GM18861 (cell line): ENCODE results near the gene C13orf42.

Source experiments
- ATAC-seq: cut with Tn5 transposase; IDR thresholded peaks from one replicate; pipeline ENCODE4 v1.9.1; 2021; ENCODE audit not compliant: unreplicated experiment

Gene C13orf42

GRCh38 chr13:51067210-51067701, 43.8 kb downstream of the C13orf42 start:
- no peak for ATAC-seq

DNA sequence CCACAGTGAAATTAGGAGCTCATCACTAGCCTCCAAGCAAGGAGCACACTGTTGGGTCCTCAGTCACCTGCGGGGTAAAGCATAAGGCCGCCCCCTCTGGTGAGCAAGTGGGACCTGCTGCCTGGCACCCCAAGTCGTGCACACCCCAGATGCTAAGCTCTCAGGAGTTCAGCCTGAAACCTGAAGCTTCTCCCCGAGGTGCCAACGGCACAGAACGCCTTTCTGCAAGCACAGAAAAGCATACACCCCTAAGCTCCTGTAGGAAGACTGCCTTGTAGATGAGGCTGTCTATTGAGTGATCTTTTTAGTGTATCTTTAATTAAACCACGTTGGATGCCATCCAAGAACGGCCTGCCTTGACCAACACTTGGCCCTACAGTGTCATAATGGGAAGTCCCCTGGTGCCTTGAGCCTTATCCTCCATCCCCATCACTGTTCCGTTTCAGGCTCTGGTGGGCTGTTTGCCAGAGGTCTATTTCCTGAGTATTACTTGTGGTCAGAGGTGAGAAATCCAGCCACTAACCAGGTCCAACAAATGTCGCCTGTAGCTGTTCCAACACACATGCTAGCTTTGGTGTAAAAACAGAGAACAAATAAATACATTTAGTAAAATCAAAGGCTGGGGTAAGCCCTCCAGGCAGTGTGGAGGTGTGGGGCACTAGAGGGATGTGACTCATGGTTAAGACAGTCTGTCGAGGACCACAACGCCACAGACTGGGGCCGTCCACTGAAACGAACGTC, 44.8 kb downstream of the C13orf42 start:
- no peak for ATAC-seq

GRCh38 chr13:51065372-51066090, 45.5 kb downstream of the C13orf42 start:
- no peak for ATAC-seq

- no peak for ATAC-seq
These were observed 46.3 kb downstream of the C13orf42 start for GRCh38 chr13:51064753-51065152.

DNA sequence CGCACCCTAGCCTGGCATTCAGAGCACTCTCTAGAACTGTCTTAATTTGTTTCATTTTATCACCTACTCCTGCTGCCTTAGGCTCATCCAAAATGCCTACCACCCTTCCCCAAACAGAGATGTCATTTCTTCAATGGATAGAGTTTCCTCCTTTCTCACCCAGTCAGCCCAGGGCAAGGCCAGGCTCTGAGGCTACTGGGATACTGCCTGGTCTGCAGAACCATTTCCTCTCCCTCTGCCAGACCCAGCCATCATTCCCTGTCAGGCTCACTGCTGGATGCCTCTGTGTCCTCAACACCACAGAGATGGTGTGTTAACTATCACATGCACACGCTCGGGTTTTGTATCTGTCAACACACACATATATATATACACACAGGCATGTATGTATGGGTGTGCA, 47.2 kb downstream of the C13orf42 start:
- ATAC-seq, result no peak

- no peak for ATAC-seq
These were observed 52.5 kb downstream of the C13orf42 start for GRCh38 chr13:51058461-51059167.

DNA sequence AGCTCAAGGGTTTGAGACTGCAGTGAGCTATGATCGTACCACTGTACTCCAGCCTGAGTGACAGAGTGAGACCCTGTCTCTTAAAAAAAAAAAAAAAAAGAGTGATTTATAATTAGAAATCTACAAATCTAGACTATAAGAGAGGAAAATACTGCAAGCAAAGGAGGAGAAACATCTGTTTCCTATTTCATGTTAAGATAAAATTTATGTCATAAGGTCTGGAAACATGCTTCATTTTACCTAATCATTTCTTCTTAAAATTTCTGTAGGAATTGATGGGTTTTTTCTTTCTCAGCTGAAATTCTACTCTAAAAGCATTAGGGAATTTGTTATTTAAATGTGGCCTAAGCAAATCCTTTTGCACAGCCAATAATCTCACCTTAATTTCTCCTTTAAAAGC, 53.2 kb downstream of the C13orf42 start:
- no peak for ATAC-seq

DNA sequence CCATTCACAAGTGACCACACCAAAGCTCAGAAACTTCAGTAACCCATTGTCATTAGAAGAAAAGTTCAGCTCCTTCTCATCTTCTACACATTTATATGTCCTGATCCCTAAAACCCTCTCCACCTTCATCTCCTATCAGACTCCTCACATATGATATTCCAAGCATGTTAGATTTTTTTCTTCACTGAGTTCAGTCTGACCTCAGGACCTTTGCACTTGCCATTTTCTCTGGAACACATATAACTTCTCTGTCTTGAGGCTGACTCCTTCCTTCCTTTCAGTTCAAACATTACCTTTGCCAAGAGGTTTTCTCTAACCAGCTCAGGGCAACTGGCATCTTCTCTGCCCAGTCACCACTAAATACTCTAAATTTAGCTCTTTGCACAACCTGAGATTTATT, 54.1 kb downstream of the C13orf42 start:
- no peak for ATAC-seq

- ATAC-seq, result no peak
These were observed 58.5 kb downstream of the C13orf42 start for GRCh38 chr13:51052581-51052980.

- no peak for ATAC-seq
These were observed 60.8 kb downstream of the C13orf42 start for GRCh38 chr13:51050021-51050830.

DNA sequence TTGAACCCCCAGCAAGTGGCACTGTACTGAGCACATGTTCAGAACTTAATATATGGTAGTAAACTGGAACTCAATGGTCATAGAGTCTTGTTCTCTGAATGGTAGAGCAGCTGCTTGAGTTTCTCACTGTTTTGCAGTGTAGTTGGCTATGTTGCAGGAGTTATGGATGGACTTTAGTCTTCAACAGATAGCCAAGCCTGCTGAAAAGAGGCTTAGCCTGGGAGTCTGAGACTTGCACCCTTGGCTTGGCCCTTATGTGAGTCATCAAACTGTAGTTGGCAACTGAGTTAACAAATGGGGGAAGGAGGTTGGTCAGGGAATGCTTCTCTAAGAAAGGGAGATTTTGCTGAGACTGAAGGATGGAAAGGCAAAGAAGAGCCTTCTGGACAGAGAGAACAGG, 62.5 kb downstream of the C13orf42 start:
- ATAC-seq, result no peak

GRCh38 chr13:51048166-51048461, 63.0 kb downstream of the C13orf42 start:
- ATAC-seq, result no peak

GRCh38 chr13:51047434-51048165, 63.5 kb downstream of the C13orf42 start:
- no peak for ATAC-seq

GRCh38 chr13:51045451-51045850, 65.6 kb downstream of the C13orf42 start:
- no peak for ATAC-seq

- no peak for ATAC-seq
These were observed 66.9 kb downstream of the C13orf42 start for GRCh38 chr13:51044023-51044665.

DNA sequence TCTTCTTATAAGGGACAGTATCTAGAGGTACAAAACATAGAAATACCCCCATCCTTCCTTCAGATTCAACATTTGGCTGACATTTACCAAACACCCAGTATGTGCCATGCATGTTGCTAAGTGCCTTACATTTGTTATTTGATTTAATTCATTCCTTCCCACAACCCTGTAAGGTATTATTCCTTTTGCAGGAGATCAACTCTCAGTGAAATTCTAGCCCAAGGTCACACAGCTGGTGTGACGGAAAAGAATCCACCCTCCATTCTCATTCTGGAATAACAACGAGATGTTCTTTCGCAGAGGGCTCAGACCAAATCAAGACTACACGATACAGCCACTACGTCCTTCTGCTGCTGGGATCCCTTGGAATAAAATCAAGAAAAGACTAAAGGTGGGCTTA, 67.8 kb downstream of the C13orf42 start:
- ATAC-seq, result no peak

DNA sequence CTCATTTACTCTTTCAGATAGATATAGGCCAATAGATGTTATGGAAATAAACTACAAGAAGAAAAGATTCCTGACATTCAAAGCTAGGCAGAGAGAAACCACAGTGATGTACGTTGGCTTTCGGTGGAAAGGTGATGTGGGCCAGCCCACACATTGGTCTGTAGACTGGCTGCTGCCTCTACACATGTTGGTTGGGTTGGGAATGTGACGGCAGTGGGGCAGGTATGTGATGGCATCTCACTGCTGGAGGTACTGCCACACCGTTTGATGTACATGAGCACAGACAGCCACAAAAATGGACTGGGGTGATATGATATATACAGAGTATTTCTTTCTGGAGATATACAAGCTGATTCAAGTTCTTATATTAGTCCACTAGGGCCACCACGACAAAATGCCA, 69.4 kb downstream of the C13orf42 start:
- no peak for ATAC-seq

- ATAC-seq, result no peak
These were observed 69.9 kb downstream of the C13orf42 start for GRCh38 chr13:51041126-51041525.

GRCh38 chr13:51040431-51040830, 70.6 kb downstream of the C13orf42 start:
- no peak for ATAC-seq

DNA sequence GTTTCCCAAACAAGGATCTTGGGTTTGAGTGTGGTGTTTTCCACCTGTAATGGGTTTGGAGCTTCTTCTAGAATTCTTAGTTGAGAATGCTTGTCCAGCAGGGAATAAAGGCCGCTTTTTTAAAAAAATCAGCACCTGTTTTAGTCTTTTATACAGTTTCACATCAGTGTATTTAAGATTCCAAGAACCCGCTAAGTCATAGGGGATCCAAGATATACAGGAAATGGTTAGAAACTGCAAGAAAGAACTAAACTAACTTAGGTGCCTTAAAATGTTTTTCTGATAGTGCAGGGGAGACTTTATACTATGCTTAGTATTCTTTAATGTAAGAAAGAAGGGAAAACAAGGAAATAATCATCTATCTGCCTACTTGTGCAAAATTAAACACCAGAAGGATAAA, 74.7 kb downstream of the C13orf42 start:
- no peak for ATAC-seq
